Vagina (tissue), 2 donors: ENCODE data around the gene XCL2.

ENCODE experiments used
- POLR2A ChIP-seq, 2 donors: fragments of 450-650 bp; IDR thresholded peaks; one replicate each; pipeline ENCODE4 v1.6.1; 2017; ENCODE audit warnings: antibody characterized with exemption in 2 of 2, mild to moderate bottlenecking in 2 of 2, moderate library complexity in 2 of 2
- POLR2AphosphoS5 ChIP-seq, 2 donors: sonication (generic); formaldehyde crosslinking; IDR thresholded peaks; one replicate each; pipeline ENCODE4 v1.9.0; 2017; ENCODE audit warnings: antibody characterized with exemption in 2 of 2, mild to moderate bottlenecking in 2 of 2, low read depth in 1 of 2; ENCODE audit not compliant: insufficient read depth in 1 of 2
- TF ChIP-seq, protein P1 (sequence below), 3 experiments: fragments of 450-650 bp in 2 of 3; fragments of 200-600 bp in 1 of 3; sonication (generic) in 1 of 3; IDR thresholded peaks; one replicate each; pipeline ENCODE4 v1.5.1; 2017 to 2019; ENCODE audit warnings: antibody characterized with exemption in 3 of 3, mild to moderate bottlenecking in 2 of 3, moderate library complexity in 2 of 3

DNA sequence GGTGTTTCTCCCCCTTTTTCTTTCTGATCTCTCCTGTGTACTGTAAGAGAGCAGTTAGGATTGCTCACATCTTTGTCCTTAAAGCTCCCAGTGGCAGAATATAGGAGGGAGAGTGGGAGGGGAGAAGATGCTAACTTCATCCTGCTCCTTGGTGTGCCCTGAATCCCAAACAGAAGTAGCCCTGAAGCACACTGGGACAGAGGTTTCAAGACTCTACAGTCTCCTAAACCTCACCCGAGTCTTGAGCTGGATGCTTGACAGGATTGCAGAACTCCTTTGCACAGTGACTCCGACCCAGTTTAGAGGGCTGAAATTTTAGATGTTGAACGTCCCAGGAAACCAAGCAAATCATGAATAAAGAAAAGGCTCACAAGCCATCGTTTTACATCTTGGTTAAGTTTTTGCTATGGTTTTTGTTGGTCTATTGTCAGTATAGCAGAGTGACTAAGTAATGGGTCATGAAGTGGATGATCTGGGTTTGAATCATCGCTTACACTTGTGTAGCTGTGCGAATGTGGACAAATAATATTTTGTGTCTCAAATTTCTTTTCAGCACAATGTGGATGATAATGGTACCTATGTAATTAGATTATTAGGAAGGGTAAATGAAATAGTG lies 37.5 kb downstream of the XCL2 start:
- no peak for TF ChIP-seq POLR2AphosphoS5 (IDR thresholded peaks at IDR 0.05; ENCODE audit: insufficient read depth in 1 of 2, low read depth in 1 of 2)
- TF ChIP-seq, protein P1, sequence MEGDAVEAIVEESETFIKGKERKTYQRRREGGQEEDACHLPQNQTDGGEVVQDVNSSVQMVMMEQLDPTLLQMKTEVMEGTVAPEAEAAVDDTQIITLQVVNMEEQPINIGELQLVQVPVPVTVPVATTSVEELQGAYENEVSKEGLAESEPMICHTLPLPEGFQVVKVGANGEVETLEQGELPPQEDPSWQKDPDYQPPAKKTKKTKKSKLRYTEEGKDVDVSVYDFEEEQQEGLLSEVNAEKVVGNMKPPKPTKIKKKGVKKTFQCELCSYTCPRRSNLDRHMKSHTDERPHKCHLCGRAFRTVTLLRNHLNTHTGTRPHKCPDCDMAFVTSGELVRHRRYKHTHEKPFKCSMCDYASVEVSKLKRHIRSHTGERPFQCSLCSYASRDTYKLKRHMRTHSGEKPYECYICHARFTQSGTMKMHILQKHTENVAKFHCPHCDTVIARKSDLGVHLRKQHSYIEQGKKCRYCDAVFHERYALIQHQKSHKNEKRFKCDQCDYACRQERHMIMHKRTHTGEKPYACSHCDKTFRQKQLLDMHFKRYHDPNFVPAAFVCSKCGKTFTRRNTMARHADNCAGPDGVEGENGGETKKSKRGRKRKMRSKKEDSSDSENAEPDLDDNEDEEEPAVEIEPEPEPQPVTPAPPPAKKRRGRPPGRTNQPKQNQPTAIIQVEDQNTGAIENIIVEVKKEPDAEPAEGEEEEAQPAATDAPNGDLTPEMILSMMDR (IDR thresholded peaks at IDR 0.05), result no peak
- TF ChIP-seq POLR2A (IDR thresholded peaks at IDR 0.05), result no peak
